Uterus (tissue), 4 donors: ENCODE data around the gene CRYL1. TPM values are rescaled to one million over a fixed set of nuclear protein-coding genes. Genes with fewer than 3 reads are reported as not detected.

Experiments used
- DNase-seq, 2 donors: peaks; one replicate each; pipeline ENCODE4 v3.0.0-alpha.2; 2019 to 2020
- H3K27ac ChIP-seq, 2 donors: fragments of 200-600 bp; sonication (generic); 1 replicate in 1 of 2; 2 replicates in 1 of 2; pipeline ENCODE4 v1.5.1; 2016 to 2018
- H3K27me3 ChIP-seq, 2 donors: fragments of 200-600 bp; sonication (generic); one replicate each; pipeline ENCODE4 v1.5.1; 2018 to 2019; ENCODE audit warnings: control low read depth in 1 of 2
- H3K36me3 ChIP-seq, 2 donors: fragments of 200-600 bp; sonication (generic); one replicate each; pipeline ENCODE4 v1.5.1; 2019; ENCODE audit warnings: control low read depth in 1 of 2
- H3K4me1 ChIP-seq, 2 donors: fragments of 200-600 bp; sonication (generic); one replicate each; pipeline ENCODE4 v1.5.1; 2018 to 2019; ENCODE audit warnings: control low read depth in 1 of 2
- H3K4me3 ChIP-seq, 2 donors: fragments of 200-600 bp; sonication (generic); 1 replicate in 1 of 2; 2 replicates in 1 of 2; pipeline ENCODE4 v1.5.1; 2018 to 2019; ENCODE audit warnings: mild to moderate bottlenecking in 1 of 2
- H3K9me3 ChIP-seq, 2 donors: fragments of 200-600 bp; sonication (generic); one replicate each; pipeline ENCODE4 v1.5.1; 2019; ENCODE audit warnings: control low read depth in 1 of 2
- POLR2A ChIP-seq, 2 donors: fragments of 450-650 bp; IDR thresholded peaks; one replicate each; pipeline ENCODE4 v1.6.1; 2016; ENCODE audit warnings: antibody characterized with exemption in 2 of 2, mild to moderate bottlenecking in 1 of 2, moderate library complexity in 1 of 2
- intact Hi-C: fragments of 100-400 bp; cut with DNase I; formaldehyde crosslinking; loops from one replicate; pipeline ENCODE4 v1.15.1; 2023; ENCODE audit warnings: low total_unique reads
- total RNA-seq, 4 donors: library from RNA; depleted of rRNA in 3 of 4; stranded (reverse); fragments of >200 nt in 3 of 4; gene quantifications; one replicate each; pipeline versions ENCODE4 v1.1.0 to v1.2.4, GENCODE V29; 2014 to 2023
- TF ChIP-seq, protein P1 (sequence below), 4 experiments: fragments of 200-600 bp in 2 of 4; fragments of 450-650 bp in 2 of 4; sonication (generic) in 2 of 4; IDR thresholded peaks; one replicate each; pipeline ENCODE4 v1.5.1; 2016 to 2019; ENCODE audit warnings: antibody characterized with exemption in 4 of 4, mild to moderate bottlenecking in 2 of 4, moderate library complexity in 1 of 4
- donor health status: DM: yes; HTN: yes; CAD: no.

Gene CRYL1
- total RNA-seq, 4 donors from 2014 or later = 35.6 to 90.4 (median 50.7) TPM

DNA sequence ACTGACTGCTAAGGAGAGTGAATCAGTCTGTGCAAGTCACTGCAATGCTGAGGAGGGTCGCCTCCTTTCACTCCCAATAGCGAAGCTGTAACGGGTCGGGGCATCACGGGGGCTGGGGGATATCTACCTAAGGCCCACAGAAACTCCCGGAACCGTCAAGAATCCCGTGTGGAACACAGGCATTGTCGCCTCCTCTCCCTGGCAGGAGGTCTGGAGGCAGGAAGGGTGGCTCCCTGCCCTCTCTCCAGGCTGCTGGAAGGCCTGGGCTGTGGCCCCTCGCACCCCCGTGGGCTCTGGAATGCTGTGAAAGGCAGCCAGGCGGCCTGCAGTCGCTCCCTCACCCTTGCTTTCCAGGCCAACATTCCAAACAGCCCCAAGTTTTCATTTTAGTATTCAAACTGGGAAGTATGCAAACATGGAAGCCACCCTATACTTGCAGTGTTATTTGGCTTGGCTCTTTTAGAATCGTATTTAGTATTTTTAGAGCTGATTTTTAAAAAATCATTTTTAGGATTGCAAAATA lies 109.4 kb downstream of the CRYL1 start:
- H3K4me1 ChIP-seq = no peaks in the 10 kb centered on the region
- H3K4me3 ChIP-seq = no peak overlapping the region
- no peaks in the 10 kb centered on the region for H3K36me3 ChIP-seq
- no peaks in the 10 kb centered on the region for H3K27me3 ChIP-seq
- no peak for DNase-seq
- intact Hi-C loops = no loop called here
- no peaks in the 10 kb centered on the region for H3K9me3 ChIP-seq
- H3K27ac ChIP-seq = no peak overlapping the region
- TF ChIP-seq, protein P1, sequence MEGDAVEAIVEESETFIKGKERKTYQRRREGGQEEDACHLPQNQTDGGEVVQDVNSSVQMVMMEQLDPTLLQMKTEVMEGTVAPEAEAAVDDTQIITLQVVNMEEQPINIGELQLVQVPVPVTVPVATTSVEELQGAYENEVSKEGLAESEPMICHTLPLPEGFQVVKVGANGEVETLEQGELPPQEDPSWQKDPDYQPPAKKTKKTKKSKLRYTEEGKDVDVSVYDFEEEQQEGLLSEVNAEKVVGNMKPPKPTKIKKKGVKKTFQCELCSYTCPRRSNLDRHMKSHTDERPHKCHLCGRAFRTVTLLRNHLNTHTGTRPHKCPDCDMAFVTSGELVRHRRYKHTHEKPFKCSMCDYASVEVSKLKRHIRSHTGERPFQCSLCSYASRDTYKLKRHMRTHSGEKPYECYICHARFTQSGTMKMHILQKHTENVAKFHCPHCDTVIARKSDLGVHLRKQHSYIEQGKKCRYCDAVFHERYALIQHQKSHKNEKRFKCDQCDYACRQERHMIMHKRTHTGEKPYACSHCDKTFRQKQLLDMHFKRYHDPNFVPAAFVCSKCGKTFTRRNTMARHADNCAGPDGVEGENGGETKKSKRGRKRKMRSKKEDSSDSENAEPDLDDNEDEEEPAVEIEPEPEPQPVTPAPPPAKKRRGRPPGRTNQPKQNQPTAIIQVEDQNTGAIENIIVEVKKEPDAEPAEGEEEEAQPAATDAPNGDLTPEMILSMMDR (IDR thresholded peaks at IDR 0.05) = no peak
- no peak for TF ChIP-seq POLR2A (IDR thresholded peaks at IDR 0.05)

DNA sequence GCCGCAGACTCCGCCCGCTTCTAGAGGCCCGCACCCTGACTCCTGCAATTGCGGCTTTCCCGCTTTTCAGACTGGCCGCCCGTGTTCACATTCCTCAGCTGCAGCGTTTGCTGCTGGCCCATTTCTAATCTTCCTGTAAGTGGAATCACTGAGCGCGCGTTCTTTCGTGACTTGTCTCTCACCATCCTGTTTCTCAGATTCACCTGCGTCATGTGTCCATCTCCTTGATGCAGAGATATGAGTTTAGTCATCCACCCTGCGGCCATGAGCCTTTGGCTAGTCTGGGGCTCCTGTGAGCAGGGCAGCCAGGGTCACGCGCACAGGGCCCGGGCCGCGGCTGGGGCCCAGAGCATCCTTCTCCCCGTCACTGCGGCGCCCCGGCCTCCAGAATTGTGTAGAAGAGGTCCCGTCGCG lies 110.0 kb downstream of the CRYL1 start:
- TF ChIP-seq, protein P1 (IDR thresholded peaks at IDR 0.05) = no peak
- no peak for TF ChIP-seq POLR2A (IDR thresholded peaks at IDR 0.05)
- no peaks in the 10 kb centered on the region for H3K9me3 ChIP-seq
- no peak overlapping the region for H3K27ac ChIP-seq
- H3K36me3 ChIP-seq = no peaks in the 10 kb centered on the region
- intact Hi-C loops = no loop called here
- H3K27me3 ChIP-seq = no peaks in the 10 kb centered on the region
- no peak for DNase-seq
- H3K4me3 ChIP-seq = no peak overlapping the region
- H3K4me1 ChIP-seq = no peaks in the 10 kb centered on the region

DNA sequence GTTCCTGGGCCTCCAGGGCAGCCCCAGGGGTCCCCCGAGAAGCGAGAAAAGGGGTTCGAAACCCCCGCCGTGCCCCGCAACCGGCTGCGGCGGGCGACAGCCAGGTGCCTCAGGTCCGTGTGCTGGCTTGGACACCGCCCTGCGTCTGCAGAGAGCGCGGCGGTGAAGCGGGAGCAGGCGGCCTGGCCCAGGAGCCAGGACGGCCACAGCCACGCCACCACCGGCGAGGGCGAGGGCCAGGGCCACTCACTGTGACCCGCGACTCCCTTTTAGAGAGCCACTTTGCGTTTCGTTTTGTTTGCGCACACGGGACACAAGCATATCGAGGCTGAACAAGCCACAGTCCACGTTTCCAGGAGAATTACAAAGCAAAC lies 110.4 kb downstream of the CRYL1 start:
- Histone ChIP-seq H3K27ac (no peak overlapping the region), H3K4me1 (no peaks in the 10 kb centered on the region), H3K4me3 (no peak overlapping the region), H3K36me3 (no peaks in the 10 kb centered on the region), H3K9me3 (no peaks in the 10 kb centered on the region), H3K27me3 (no peaks in the 10 kb centered on the region)
- no peak for TF ChIP-seq POLR2A (IDR thresholded peaks at IDR 0.05)
- TF ChIP-seq, protein P1 (IDR thresholded peaks at IDR 0.05) = no peak
- DNase-seq = no peak
- intact Hi-C loops = no loop called here

DNA sequence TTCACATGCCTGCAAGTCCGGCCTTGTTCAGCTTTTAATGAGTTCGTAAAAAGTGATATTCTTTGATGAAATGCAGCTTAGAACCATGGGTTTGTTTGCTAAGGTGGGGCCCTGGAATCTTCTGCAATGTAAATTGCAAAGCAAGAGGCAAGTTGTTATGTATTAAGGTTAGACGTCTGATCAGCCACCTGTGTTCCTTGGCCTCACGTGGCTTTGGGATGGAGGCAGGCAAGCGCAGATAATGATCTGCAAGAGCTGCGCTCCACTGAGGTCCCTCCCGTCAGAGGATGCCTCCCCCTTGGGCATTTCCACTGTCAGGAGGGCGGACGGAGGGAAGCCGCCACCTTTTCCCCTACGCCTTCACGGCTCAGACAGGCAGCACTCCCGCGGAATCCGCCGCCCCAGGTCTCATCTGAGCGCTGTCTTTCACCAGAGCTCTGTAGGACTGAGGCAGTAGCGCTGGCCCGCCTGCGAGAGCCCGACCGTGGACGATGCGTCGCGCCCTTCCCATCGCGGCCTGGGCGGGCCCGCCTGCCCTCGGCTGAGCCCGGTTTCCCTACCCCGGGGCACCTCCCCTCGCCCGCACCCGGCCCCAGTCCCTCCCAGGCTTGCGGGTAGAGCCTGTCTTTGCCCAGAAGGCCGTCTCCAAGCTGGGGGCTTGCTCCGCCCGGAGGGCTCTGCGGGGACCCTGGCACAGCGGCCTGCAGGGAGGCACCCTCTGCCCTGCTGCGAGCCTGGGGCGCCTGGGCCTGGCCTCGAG lies 110.9 kb downstream of the CRYL1 start:
- Histone ChIP-seq H3K9me3 (no peaks in the 10 kb centered on the region), H3K4me3 (no peak overlapping the region), H3K27me3 (no peaks in the 10 kb centered on the region), H3K4me1 (no peaks in the 10 kb centered on the region), H3K27ac (no peak overlapping the region), H3K36me3 (no peaks in the 10 kb centered on the region)
- DNase-seq = no peak
- no peak for TF ChIP-seq POLR2A (IDR thresholded peaks at IDR 0.05)
- intact Hi-C loops = no loop called here

DNA sequence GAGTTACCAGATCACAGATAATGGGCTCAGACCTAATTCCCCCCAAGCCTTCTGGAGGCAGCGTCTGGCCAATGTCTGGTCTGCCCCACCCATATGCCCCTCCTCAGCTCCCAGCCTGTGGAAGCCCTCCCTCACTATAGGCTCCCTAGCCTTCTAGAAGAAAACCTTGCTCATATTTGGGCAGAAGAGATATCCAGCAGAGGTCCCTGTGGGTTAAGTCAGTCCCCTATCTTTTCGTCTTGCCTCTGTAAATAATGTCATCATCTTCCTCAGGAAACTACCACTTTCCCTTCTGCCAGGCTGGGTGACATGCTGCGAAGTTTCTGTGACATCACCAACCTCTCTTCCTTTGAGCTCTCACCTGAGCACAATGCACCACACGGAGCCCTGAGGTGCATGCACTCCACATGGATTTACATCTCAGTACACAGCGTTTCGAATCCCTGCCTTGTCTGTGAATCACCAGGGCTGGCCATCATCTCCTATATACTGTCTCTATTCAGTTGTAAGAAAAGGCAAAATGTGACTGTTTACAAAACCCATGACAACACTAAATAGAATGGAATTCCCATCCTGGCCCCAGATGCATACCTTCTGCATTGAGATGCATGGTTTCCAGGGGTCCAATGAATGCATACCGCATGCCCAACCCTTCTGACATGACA lies 112.8 kb downstream of the CRYL1 start:
- TF ChIP-seq, protein P1 (IDR thresholded peaks at IDR 0.05) = no peak
- no peak for TF ChIP-seq POLR2A (IDR thresholded peaks at IDR 0.05)
- Histone ChIP-seq H3K27ac (no peak overlapping the region), H3K36me3 (no peaks in the 10 kb centered on the region), H3K27me3 (no peaks in the 10 kb centered on the region), H3K4me1 (no peaks in the 10 kb centered on the region), H3K9me3 (no peaks in the 10 kb centered on the region), H3K4me3 (no peak overlapping the region)
- intact Hi-C loops = no loop called here
- DNase-seq = no peak
